CD14-positive monocyte (primary cell): Measurements from ENCODE around the gene PLD1. TPM values are rescaled to one million over a fixed set of nuclear protein-coding genes. Genes with fewer than 3 reads are reported as not detected.

Source experiments
- DNase-seq, 3 donors: peaks; one replicate each; pipeline ENCODE4 v3.0.0-alpha.2; 2011 to 2022
- H2AFZ ChIP-seq: 2 replicates; pipeline ENCODE4 v1.6.0; 2012; ENCODE audit warnings: mild to moderate bottlenecking, low read depth, low read length, inconsistent platforms; ENCODE audit not compliant: insufficient read depth, poor library complexity, severe bottlenecking
- H3K27ac ChIP-seq, 2 donors: 1 replicate in 1 of 2; 2 replicates in 1 of 2; pipeline ENCODE4 v1.5.1; 2012 to 2013; ENCODE audit warnings: low read length in 2 of 2, control low read depth in 1 of 2, inconsistent platforms in 1 of 2, low read depth in 1 of 2, mild to moderate bottlenecking in 1 of 2
- H3K27me3 ChIP-seq, 2 donors: one replicate each; pipeline versions ENCODE4 v1.6.0 to v1.6.1; 2011 to 2013; ENCODE audit warnings: low read length in 2 of 2; ENCODE audit not compliant: control insufficient read depth in 2 of 2, insufficient read depth in 2 of 2
- H3K36me3 ChIP-seq, 2 donors: replicated peaks in 1 of 2; 1 replicate in 1 of 2; 2 replicates in 1 of 2; pipeline versions ENCODE4 v1.5.1 to v1.6.1; 2012 to 2013; ENCODE audit warnings: low read length in 2 of 2, control low read depth in 1 of 2, inconsistent platforms in 1 of 2, mild to moderate bottlenecking in 1 of 2; ENCODE audit not compliant: insufficient read depth in 2 of 2, control insufficient read depth in 1 of 2
- H3K4me1 ChIP-seq, 2 donors: 1 replicate in 1 of 2; 2 replicates in 1 of 2; pipeline versions ENCODE4 v1.5.1 to v1.6.1; 2012 to 2013; ENCODE audit warnings: low read length in 2 of 2, control low read depth in 1 of 2, inconsistent platforms in 1 of 2, mild to moderate bottlenecking in 1 of 2, moderate library complexity in 1 of 2; ENCODE audit not compliant: insufficient read depth in 2 of 2, control insufficient read depth in 1 of 2
- H3K4me2 ChIP-seq: replicated peaks from 2 replicates; pipeline ENCODE3; 2012; ENCODE audit warnings: low read length, moderate library complexity, mild to moderate bottlenecking; ENCODE audit not compliant: poor library complexity, severe bottlenecking; ENCODE audit errors: extremely low read depth
- H3K4me3 ChIP-seq, 3 experiments: fragments of 200-600 bp in 1 of 3; sonication (generic) in 1 of 3; replicated peaks in 1 of 3; 1 replicate in 2 of 3; 2 replicates in 1 of 3; pipeline ENCODE4 v1.5.1; 2011 to 2013; ENCODE audit warnings: low read length in 3 of 3, mild to moderate bottlenecking in 3 of 3, control low read depth in 2 of 3, low read depth in 2 of 3, inconsistent platforms in 1 of 3, moderate library complexity in 1 of 3
- H3K79me2 ChIP-seq: 2 replicates; pipeline ENCODE4 v1.6.0; 2012; ENCODE audit warnings: mild to moderate bottlenecking, control low read depth, inconsistent platforms, low read length, moderate library complexity; ENCODE audit not compliant: insufficient read depth
- H3K9ac ChIP-seq: 2 replicates; pipeline ENCODE4 v1.6.0; 2017; ENCODE audit warnings: low read length, mild to moderate bottlenecking; ENCODE audit not compliant: insufficient read depth, poor library complexity, severe bottlenecking
- H3K9me3 ChIP-seq, 2 donors: replicated peaks in 1 of 2; 1 replicate in 1 of 2; 2 replicates in 1 of 2; pipeline versions ENCODE4 v1.5.1 to v1.6.1; 2012 to 2013; ENCODE audit warnings: low read length in 2 of 2, control low read depth in 1 of 2; ENCODE audit not compliant: control insufficient read depth in 1 of 2, insufficient read depth in 1 of 2
- H4K20me1 ChIP-seq: 2 replicates; pipeline ENCODE4 v1.6.0; 2012; ENCODE audit warnings: mild to moderate bottlenecking, low read length, control low read depth, moderate library complexity; ENCODE audit not compliant: insufficient read depth
- H3K27ac Mint-ChIP-seq, 7 donors: one replicate each; pipeline ENCODE4 v1.8.0; 2020; ENCODE audit warnings: mild to moderate bottlenecking in 7 of 7, mixed read lengths in 7 of 7, moderate library complexity in 6 of 7, inconsistent platforms in 2 of 7
- H3K27me3 Mint-ChIP-seq, 3 donors: one replicate each; pipeline ENCODE4 v1.8.0; 2021 to 2022; ENCODE audit warnings: low read depth in 3 of 3, mild to moderate bottlenecking in 3 of 3, mixed read lengths in 3 of 3, moderate library complexity in 3 of 3, inconsistent platforms in 1 of 3
- H3K36me3 Mint-ChIP-seq, 2 donors: one replicate each; pipeline ENCODE4 v1.8.0; 2020; ENCODE audit warnings: mixed read lengths in 2 of 2, inconsistent platforms in 1 of 2, mild to moderate bottlenecking in 1 of 2
- H3K4me1 Mint-ChIP-seq: one replicate; pipeline ENCODE4 v1.8.0; 2020; ENCODE audit warnings: mild to moderate bottlenecking, mixed read lengths
- H3K4me3 Mint-ChIP-seq, 2 donors: one replicate each; pipeline ENCODE4 v1.8.0; 2020; ENCODE audit warnings: mild to moderate bottlenecking in 2 of 2, mixed read lengths in 2 of 2, moderate library complexity in 1 of 2
- H3K9me3 Mint-ChIP-seq, 7 donors: one replicate each; pipeline ENCODE4 v1.8.0; 2020 to 2022; ENCODE audit warnings: mixed read lengths in 7 of 7, mild to moderate bottlenecking in 6 of 7, moderate library complexity in 6 of 7, inconsistent platforms in 2 of 7
- CTCF ChIP-seq: fragments of 200-600 bp; IDR thresholded peaks from one replicate; pipeline ENCODE4 v1.8.0; 2022; ENCODE audit warnings: antibody characterized with exemption, mild to moderate bottlenecking
- WGBS: methylation state at CpG from one replicate; pipeline ENCODE4 v1.1.5; 2013; ENCODE audit warnings: missing lambda C conversion rate; ENCODE audit not compliant: insufficient coverage; 5-methylcytosine and 5-hydroxymethylcytosine counted together
- intact Hi-C, 2 donors: fragments of 100-400 bp; cut with micrococcal nuclease; formaldehyde crosslinking; loops; one replicate each; pipeline versions ENCODE4 v1.15.0 to v1.15.1; 2023
- polyA plus RNA-seq, 3 donors: library from polyadenylated mRNA; depleted of rRNA in 1 of 3; unstranded in 2 of 3; stranded (reverse) in 1 of 3; fragments of 300-500 nt in 2 of 3; fragments of >200 nt in 1 of 3; fragmentation: Illumina TruSeq in 2 of 3; gene quantifications; 1 replicate in 2 of 3; 2 replicates in 1 of 3; pipeline ENCODE4 v1.2.3, GENCODE V29; 2012 to 2021

PLD1 gene
- polyA plus RNA-seq, 3 donors, result 5.1 to 7.9 (median 5.8) TPM

- Mint-ChIP-seq H3K27ac (peak overlapping the region in 1 of 7 donors; percentile 14), H3K4me3 (no peak overlapping the region), H3K4me1 (peaks cover 39% of the 10 kb centered on the region), H3K36me3 (no peaks in the 10 kb centered on the region), H3K9me3 (peaks cover 0 to 3% (median 0%) of the 10 kb centered on the region in 7 donors), H3K27me3 (peaks cover 0 to 1% (median 0%) of the 10 kb centered on the region in 3 donors)
- no peak overlapping the region for H3K27ac ChIP-seq
- no peaks in the 10 kb centered on the region for H3K27me3 ChIP-seq
- H3K79me2 ChIP-seq, result no peaks in the 10 kb centered on the region
- no peak overlapping the region for H3K9ac ChIP-seq
- TF ChIP-seq CTCF, result peak; percentile 39
- no peak overlapping the region for H3K4me3 ChIP-seq
- no peaks in the 10 kb centered on the region for H3K9me3 ChIP-seq
- no CpG with 5 or more reads among the region's 5 CpGs for WGBS
- H3K36me3 ChIP-seq, result no peaks in the 10 kb centered on the region
- no peak for DNase-seq
- H2AFZ ChIP-seq, result no peak overlapping the region
- no peaks in the 10 kb centered on the region for H4K20me1 ChIP-seq
- intact Hi-C loops, result loop anchor here in 1 of 2 donors (10.0 kb wide), 1 partner anchor 190 kb away; no protein-coding TSS in a partner anchor
- H3K4me1 ChIP-seq, result peaks cover 34 to 41% of the 10 kb centered on the region in 2 donors
- H3K4me2 ChIP-seq, result no peak overlapping the region
These were observed 24.1 kb upstream of the PLD1 start for GRCh38 chr3:171834461-171834801.

DNA sequence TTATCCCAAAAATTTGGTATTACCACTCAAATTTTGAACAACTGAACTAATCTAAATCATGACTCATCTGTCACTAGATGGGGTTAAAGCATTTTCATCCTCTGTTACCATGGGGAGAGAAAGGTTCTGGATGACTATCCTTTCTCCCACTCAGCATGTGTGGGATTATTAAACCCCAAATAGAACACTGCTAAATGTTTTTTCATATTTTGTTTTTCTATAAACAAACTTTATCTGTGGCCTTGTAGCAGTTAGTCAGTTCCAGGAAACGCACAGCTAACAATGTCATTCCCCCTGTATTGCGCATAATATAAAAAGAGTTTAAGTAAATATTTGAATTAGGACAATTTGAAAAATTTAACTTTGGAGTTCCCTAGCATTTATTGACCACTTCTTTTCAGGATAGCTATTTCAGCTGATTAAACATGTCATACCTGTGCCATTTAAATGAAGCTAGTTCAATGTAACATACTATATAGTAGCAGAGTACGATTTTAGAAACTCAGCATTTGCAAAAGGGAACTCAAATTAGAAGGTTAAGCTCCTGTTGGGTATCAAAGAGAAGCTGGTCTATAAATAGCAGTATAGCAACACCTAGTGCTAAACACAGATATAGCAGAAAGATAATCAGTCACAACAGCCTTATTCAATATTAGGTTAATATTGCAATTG lies 23.6 kb upstream of the PLD1 start:
- DNase-seq, result peak; percentile 19 to 59 (median 52)
- intact Hi-C loops, result loop anchor here in 1 of 2 donors (10.0 kb wide), 1 partner anchor 189 kb away; no protein-coding TSS in a partner anchor
- Histone ChIP-seq H3K4me3 (no peak overlapping the region), H3K79me2 (no peaks in the 10 kb centered on the region), H3K27me3 (no peaks in the 10 kb centered on the region), H2AFZ (no peak overlapping the region), H3K4me1 (peaks cover 36 to 45% of the 10 kb centered on the region in 2 donors), H3K36me3 (no peaks in the 10 kb centered on the region), H4K20me1 (no peaks in the 10 kb centered on the region), H3K9me3 (no peaks in the 10 kb centered on the region), H3K4me2 (no peak overlapping the region), H3K9ac (no peak overlapping the region), H3K27ac (no peak overlapping the region)
- H3K27ac Mint-ChIP-seq, result no peak overlapping the region
- H3K4me3 Mint-ChIP-seq, result no peak overlapping the region
- H3K36me3 Mint-ChIP-seq, result no peaks in the 10 kb centered on the region
- peaks cover 44% of the 10 kb centered on the region for H3K4me1 Mint-ChIP-seq
- H3K9me3 Mint-ChIP-seq, result peaks cover 0 to 3% (median 0%) of the 10 kb centered on the region in 7 donors
- H3K27me3 Mint-ChIP-seq, result peaks cover 0 to 1% (median 0%) of the 10 kb centered on the region in 3 donors
- no CpG with 5 or more reads among the region's 3 CpGs for WGBS
- TF ChIP-seq CTCF, result peak; percentile 70
